ENCODE measurements around the gene ZNF227. TPM values are rescaled to one million over a fixed set of nuclear protein-coding genes. Genes with fewer than 3 reads are reported as not detected.

ZNF227 gene
- polyA plus RNA-seq, 1 donor (not counting 4 experiments of a cell fraction or from before 2014, with no cell fraction given) = 7.7 TPM

DNA sequence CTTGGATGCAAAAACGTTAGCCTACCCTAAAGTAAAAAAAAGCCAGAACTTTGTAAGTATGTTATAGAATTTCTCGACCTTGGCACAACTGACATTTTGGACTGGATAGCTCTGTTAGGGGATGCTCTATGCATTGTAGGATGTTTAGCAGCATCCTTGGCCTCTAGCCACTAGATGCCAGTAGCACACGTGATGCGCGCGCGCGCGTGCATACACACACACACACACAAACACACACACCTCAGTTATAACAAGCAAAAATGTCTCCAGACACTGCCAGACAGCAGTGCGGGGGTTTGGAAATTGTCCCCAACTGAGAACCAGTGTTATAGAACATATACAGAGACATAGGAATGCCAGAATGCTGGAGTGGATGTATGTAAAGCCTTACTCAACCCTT is 30.2 kb upstream of the ZNF227 start:
- Histone ChIP-seq H3K4me3 (ENCODE audit: control insufficient read depth in 2 of 3, extremely low read depth in 1 of 3, insufficient read depth in 2 of 3, low read depth in 1 of 3, low read length in 3 of 3) (no peak overlapping the region), H2AFZ (ENCODE audit: control insufficient read depth, low read length) (no peak overlapping the region), H3K27me3 (ENCODE audit: control insufficient read depth, extremely low read depth, insufficient read depth, low read length) (no peaks in the 10 kb centered on the region), H3K79me2 (ENCODE audit: control insufficient read depth, insufficient read depth, low read length) (no peaks in the 10 kb centered on the region), H3K9ac (ENCODE audit: control insufficient read depth, extremely low read depth, insufficient read depth, low read length) (no peak overlapping the region), H4K20me1 (ENCODE audit: control insufficient read depth, extremely low read depth, insufficient read depth, low read length) (no peaks in the 10 kb centered on the region), H3K4me2 (ENCODE audit: control insufficient read depth, extremely low read depth, insufficient read depth, low read depth, low read length) (no peak overlapping the region), H3K36me3 (ENCODE audit: control insufficient read depth in 2 of 2, extremely low read depth in 1 of 2, insufficient read depth in 2 of 2, low read length in 2 of 2) (peaks cover 0 to under 1% of the 10 kb centered on the region in 2 experiments), H3K27ac (ENCODE audit: control insufficient read depth, insufficient read depth, low read length) (no peak overlapping the region), H3K9me3 (ENCODE audit: control insufficient read depth, low read depth, low read length) (no peaks in the 10 kb centered on the region), H3K9me1 (ENCODE audit: control insufficient read depth, extremely low read depth, insufficient read depth, low read length) (no peaks in the 10 kb centered on the region), H3K4me1 (ENCODE audit: control insufficient read depth, extremely low read depth, insufficient read depth, low read length) (no peaks in the 10 kb centered on the region)
- no peak for DNase-seq (ENCODE audit: low read depth, low spot score)
- dilution Hi-C loops (cut with MboI; ENCODE audit: extremely low pct_ligation_motif_present, low sequenced_read_pairs) = no loop called here
- FAIRE-seq = no peak
- TF ChIP-seq, protein P1, sequence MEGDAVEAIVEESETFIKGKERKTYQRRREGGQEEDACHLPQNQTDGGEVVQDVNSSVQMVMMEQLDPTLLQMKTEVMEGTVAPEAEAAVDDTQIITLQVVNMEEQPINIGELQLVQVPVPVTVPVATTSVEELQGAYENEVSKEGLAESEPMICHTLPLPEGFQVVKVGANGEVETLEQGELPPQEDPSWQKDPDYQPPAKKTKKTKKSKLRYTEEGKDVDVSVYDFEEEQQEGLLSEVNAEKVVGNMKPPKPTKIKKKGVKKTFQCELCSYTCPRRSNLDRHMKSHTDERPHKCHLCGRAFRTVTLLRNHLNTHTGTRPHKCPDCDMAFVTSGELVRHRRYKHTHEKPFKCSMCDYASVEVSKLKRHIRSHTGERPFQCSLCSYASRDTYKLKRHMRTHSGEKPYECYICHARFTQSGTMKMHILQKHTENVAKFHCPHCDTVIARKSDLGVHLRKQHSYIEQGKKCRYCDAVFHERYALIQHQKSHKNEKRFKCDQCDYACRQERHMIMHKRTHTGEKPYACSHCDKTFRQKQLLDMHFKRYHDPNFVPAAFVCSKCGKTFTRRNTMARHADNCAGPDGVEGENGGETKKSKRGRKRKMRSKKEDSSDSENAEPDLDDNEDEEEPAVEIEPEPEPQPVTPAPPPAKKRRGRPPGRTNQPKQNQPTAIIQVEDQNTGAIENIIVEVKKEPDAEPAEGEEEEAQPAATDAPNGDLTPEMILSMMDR (optimal IDR thresholded peaks at IDR 0.05 in 1 of 3, IDR thresholded peaks at IDR 0.05 in 1 of 3, conservative IDR thresholded peaks at IDR 0.05 in 1 of 3; ENCODE audit: extremely low read depth in 1 of 3, insufficient read depth in 2 of 3, low read length in 3 of 3) = no peak
- no peak for TF ChIP-seq EZH2 (IDR thresholded peaks at IDR 0.05; ENCODE audit: low read length)

DNA sequence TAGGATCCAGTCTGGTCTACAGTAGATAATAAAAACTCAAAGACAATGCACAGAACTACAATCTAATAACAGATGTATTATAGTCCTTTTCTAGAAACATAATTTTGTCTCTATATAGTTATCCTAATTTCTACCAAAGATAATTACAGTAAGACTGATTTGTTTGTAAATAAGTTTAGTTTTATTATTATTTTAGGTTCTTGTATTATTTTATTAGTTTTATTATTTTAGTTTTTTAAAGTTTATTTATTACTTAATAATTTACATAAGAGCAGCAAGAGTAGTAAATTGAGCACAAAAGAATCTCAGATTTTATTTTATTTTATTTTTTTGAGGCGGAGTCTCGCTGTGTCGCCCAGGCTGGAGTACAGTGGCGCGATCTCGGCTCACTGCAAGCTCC is 22.3 kb upstream of the ZNF227 start:
- H3K79me2 ChIP-seq (ENCODE audit: control insufficient read depth, insufficient read depth, low read length) = no peaks in the 10 kb centered on the region
- no peaks in the 10 kb centered on the region for H3K4me1 ChIP-seq (ENCODE audit: control insufficient read depth, extremely low read depth, insufficient read depth, low read length)
- TF ChIP-seq EZH2 (IDR thresholded peaks at IDR 0.05; ENCODE audit: low read length) = no peak
- TF ChIP-seq, protein P1 (optimal IDR thresholded peaks at IDR 0.05 in 1 of 3, IDR thresholded peaks at IDR 0.05 in 1 of 3, conservative IDR thresholded peaks at IDR 0.05 in 1 of 3; ENCODE audit: extremely low read depth in 1 of 3, insufficient read depth in 2 of 3, low read length in 3 of 3) = no peak
- no peak overlapping the region for H3K27ac ChIP-seq (ENCODE audit: control insufficient read depth, insufficient read depth, low read length)
- no peak overlapping the region for H2AFZ ChIP-seq (ENCODE audit: control insufficient read depth, low read length)
- dilution Hi-C loops (cut with MboI; ENCODE audit: extremely low pct_ligation_motif_present, low sequenced_read_pairs) = no loop called here
- H3K9ac ChIP-seq (ENCODE audit: control insufficient read depth, extremely low read depth, insufficient read depth, low read length) = no peak overlapping the region
- no peaks in the 10 kb centered on the region for H3K9me1 ChIP-seq (ENCODE audit: control insufficient read depth, extremely low read depth, insufficient read depth, low read length)
- no peak overlapping the region for H3K4me2 ChIP-seq (ENCODE audit: control insufficient read depth, extremely low read depth, insufficient read depth, low read depth, low read length)
- H3K4me3 ChIP-seq (ENCODE audit: control insufficient read depth in 2 of 3, extremely low read depth in 1 of 3, insufficient read depth in 2 of 3, low read depth in 1 of 3, low read length in 3 of 3) = no peak overlapping the region
- FAIRE-seq (no peak), DNase-seq (ENCODE audit: low read depth, low spot score) (no peak)
- H4K20me1 ChIP-seq (ENCODE audit: control insufficient read depth, extremely low read depth, insufficient read depth, low read length) = no peaks in the 10 kb centered on the region
- no peaks in the 10 kb centered on the region for H3K27me3 ChIP-seq (ENCODE audit: control insufficient read depth, extremely low read depth, insufficient read depth, low read length)
- H3K9me3 ChIP-seq (ENCODE audit: control insufficient read depth, low read depth, low read length) = no peaks in the 10 kb centered on the region
- H3K36me3 ChIP-seq (ENCODE audit: control insufficient read depth in 2 of 2, extremely low read depth in 1 of 2, insufficient read depth in 2 of 2, low read length in 2 of 2) = no peaks in the 10 kb centered on the region

Data from keratinocyte (primary cell).